ENCODE measurements around the gene MBD2.

The MBD2 gene

GRCh38 chr18:54117853-54118773 is 106.4 kb downstream of the MBD2 start:
- no peak for DNase-seq
- intact Hi-C loops (cut with DNase I), result loop anchor here (2.0 to 5.0 kb wide), 2 partner anchors 419 to 551 kb away; no protein-coding TSS in a partner anchor

GRCh38 chr18:54116541-54117257 is 107.8 kb downstream of the MBD2 start:
- intact Hi-C loops (cut with DNase I), result loop anchor here (5.0 kb wide), 1 partner anchor 549 kb away; no protein-coding TSS in a partner anchor
- DNase-seq, result no peak

GRCh38 chr18:54112356-54112755 is 112.1 kb downstream of the MBD2 start:
- no peak for DNase-seq

GRCh38 chr18:54109131-54109683 is 115.3 kb downstream of the MBD2 start:
- no peak for DNase-seq
- intact Hi-C loops (cut with DNase I), result no loop called here

More at GRCh38 chr18:54112356-54112755, 112.1 kb downstream of the MBD2 start:
- intact Hi-C loops (cut with DNase I), result no loop called here

- intact Hi-C loops (cut with DNase I), result no loop called here
- DNase-seq, result no peak
These were observed 122.3 kb downstream of the MBD2 start for GRCh38 chr18:54102123-54102522.
